ENCODE data around the gene PLSCR3.

The PLSCR3 gene

GRCh38 chr17:7394452-7395191 lies at the start of gene PLSCR3:
PLSCR3 (minus strand) TSS chr17:7394525; CDS start chr17:7394110, 415 bp downstream.
- Mint-ChIP-seq H3K4me1 (peaks cover 49% of the 10 kb centered on the region), H3K27ac (peak within 1 kb of the TSS; percentile 96 to 99), H3K4me3 (peak within 1 kb of the TSS; percentile 89 to 92), H3K9me3 (no peaks in the 10 kb centered on the region), H3K27me3 (no peaks in the 10 kb centered on the region)
- DNase-seq (peak; percentile 81 to 87), ATAC-seq (peak; percentile 91)

- peaks cover 80% of the 10 kb centered on the region for H3K27me3 Mint-ChIP-seq
- ATAC-seq (no peak), DNase-seq (no peak)
- H3K4me3 Mint-ChIP-seq, result no peak overlapping the region
- no peaks in the 10 kb centered on the region for H3K9me3 Mint-ChIP-seq
- H3K4me1 Mint-ChIP-seq, result peaks cover 54% of the 10 kb centered on the region
- H3K27ac Mint-ChIP-seq, result no peak overlapping the region
These were observed 49.5 kb upstream of the PLSCR3 start for GRCh38 chr17:7443499-7444485.

GRCh38 chr17:7442142-7442541 lies 47.8 kb upstream of the PLSCR3 start:
- H3K9me3 Mint-ChIP-seq, result no peaks in the 10 kb centered on the region
- peaks cover 65% of the 10 kb centered on the region for H3K4me1 Mint-ChIP-seq
- ATAC-seq (no peak), DNase-seq (no peak)
- peaks cover 81% of the 10 kb centered on the region for H3K27me3 Mint-ChIP-seq
- H3K4me3 Mint-ChIP-seq, result no peak overlapping the region
- H3K27ac Mint-ChIP-seq, result peak overlapping the region in 1 of 2 donors; percentile 55

- no peak overlapping the region for H3K27ac Mint-ChIP-seq
- peaks cover 65% of the 10 kb centered on the region for H3K4me1 Mint-ChIP-seq
- peaks cover 72% of the 10 kb centered on the region for H3K27me3 Mint-ChIP-seq
These were observed 46.9 kb upstream of the PLSCR3 start for GRCh38 chr17:7441266-7441665.

DNA sequence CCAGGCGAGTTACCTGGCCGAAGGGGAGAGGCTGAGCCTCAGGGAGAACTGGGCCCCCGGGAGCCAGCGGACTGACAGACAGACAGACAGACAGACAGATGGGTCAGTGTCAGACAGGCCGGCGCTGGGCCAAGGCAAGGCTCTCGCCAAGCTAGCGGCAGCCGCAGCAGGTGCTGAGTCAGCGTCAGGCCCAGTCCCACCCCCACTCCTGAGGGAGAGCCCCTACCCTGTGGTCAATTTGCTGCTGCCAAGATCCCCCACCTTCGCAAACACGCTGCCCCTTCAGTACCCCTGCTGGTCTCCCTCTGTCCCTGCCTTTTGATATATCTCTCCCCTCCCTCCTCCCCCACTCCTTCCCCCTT lies 46.5 kb upstream of the PLSCR3 start:
- Mint-ChIP-seq H3K9me3 (no peaks in the 10 kb centered on the region), H3K27ac (peak overlapping the region in 1 of 2 donors; percentile 92), H3K27me3 (peaks cover 68% of the 10 kb centered on the region), H3K4me1 (peaks cover 65% of the 10 kb centered on the region), H3K4me3 (peak overlapping the region; percentile 94 to 99)
- ATAC-seq (no peak), DNase-seq (peak in 1 of 2 donors; percentile 39)

More at GRCh38 chr17:7441266-7441665, 46.9 kb upstream of the PLSCR3 start:
- no peak overlapping the region for H3K4me3 Mint-ChIP-seq
- H3K9me3 Mint-ChIP-seq, result no peaks in the 10 kb centered on the region
- no peak for ATAC-seq
- no peak for DNase-seq

DNA sequence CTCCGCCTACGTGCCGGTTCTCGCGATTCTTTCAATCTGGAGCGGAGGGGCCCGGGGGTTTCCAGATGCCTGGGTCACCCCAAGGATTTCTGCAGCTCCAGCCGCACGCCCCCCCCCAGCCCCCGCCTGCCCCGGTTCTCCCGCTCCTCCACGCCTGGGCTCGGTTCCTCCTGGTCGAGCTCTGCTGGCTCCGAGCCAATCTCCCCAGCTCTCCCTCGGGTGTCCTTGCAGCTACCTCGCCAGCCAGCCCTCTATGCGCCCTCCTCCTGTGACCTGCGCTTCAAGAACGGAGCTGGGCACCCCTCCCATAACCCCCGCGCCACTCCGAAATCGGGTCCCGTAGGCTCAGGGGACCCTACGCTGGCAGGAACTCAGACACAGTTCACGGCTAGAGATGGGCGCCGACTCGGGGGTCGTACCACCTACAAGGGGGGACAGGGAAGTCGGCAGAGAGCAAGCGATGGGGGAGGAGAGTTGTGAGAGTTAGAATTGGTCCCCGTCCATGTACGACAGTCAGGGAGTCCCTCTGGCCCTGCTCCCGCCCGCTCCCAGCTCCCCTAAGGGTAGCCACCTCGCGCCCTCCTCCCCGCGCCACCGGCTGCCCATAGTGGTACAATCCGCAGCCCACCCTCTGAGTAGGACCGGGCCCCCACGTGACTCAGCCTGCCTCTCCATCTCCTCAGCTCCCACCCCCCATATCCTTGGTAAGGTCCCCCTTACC lies 45.9 kb upstream of the PLSCR3 start:
- DNase-seq (peak; percentile 47 to 50), ATAC-seq (no peak)
- peak overlapping the region; percentile 94 to 99 for H3K4me3 Mint-ChIP-seq
- H3K27me3 Mint-ChIP-seq, result peaks cover 62% of the 10 kb centered on the region
- no peaks in the 10 kb centered on the region for H3K9me3 Mint-ChIP-seq
- H3K4me1 Mint-ChIP-seq, result peaks cover 60% of the 10 kb centered on the region
- H3K27ac Mint-ChIP-seq, result peak overlapping the region; percentile 24 to 92

DNA sequence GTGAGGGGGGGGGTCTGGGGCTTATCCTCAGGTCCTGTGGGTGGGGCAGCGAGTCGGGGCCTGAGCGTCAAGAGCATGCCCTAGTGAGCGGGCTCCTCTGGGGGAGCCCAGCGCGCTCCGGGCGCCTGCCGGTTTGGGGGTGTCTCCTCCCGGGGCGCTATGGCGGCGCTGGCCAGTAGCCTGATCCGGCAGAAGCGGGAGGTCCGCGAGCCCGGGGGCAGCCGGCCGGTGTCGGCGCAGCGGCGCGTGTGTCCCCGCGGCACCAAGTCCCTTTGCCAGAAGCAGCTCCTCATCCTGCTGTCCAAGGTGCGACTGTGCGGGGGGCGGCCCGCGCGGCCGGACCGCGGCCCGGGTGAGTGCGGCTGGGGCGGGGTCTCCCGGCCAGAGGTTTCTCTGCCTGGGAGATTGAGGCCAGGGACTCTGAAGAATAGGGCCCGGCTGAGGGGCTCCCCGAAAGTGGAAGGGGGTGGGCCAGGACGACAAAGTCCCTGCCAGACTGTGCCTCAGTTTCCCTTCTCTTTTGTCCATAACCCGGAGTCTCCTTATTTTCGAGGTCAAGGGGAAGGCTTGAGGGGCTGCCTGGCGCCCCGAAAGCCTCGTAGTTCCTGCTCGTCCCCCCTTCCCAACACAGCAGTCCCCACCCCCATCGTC lies 45.3 kb upstream of the PLSCR3 start, which contains the start of gene FGF11:
Gene FGF11 (plus strand): TSS at position 51 of the 651 bp plus-strand sequence. CDS start 109 bp downstream, at position 160.
- Mint-ChIP-seq H3K27me3 (peaks cover 56% of the 10 kb centered on the region), H3K4me3 (peak within 1 kb of the TSS; percentile 94 to 99), H3K27ac (peak within 1 kb of the TSS; percentile 24 to 92), H3K4me1 (peaks cover 59% of the 10 kb centered on the region), H3K9me3 (no peaks in the 10 kb centered on the region)
- DNase-seq (peak in 1 of 2 donors; percentile 29), ATAC-seq (no peak)

DNA sequence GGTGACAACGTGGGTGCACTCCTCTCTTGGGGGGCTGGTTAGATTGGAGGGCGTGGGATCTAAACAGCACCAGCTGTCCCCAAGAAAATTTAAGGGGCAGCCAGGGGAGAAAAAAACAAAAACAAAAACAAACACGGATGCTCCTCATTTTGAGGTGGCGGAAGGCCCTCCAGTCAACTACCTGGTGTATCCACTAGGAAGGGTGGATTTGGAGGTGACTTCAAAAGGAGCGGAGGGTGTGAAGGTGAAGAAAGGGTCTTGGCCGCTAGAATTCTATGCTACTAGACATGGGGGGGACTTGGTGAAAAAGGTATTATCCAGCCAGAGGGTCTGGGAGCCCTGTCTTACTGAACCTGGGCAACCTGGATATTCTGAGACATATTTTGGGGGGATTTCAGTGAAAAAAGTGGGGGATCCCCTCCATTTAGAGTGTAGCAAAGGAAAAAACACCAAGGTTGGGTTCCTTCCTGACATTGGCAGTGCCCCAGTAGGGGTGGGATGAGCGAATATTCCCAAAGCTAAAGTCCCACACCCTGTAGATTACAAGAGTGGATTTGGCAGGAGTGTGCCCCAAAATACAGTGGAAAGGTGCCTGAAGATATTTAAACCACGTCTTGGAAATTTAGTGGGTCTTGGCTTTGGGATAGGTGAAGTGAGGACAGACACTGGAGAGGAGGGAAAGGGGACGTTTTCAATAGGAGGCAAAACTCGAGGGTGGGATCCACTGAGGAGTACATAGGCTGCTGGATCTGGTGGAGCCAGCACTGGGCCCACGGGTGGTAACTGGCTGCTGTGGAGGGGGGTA lies 44.5 kb upstream of the PLSCR3 start:
- H3K9me3 Mint-ChIP-seq, result no peaks in the 10 kb centered on the region
- DNase-seq, result no peak
- no peak overlapping the region for H3K27ac Mint-ChIP-seq
- H3K4me1 Mint-ChIP-seq, result peaks cover 57% of the 10 kb centered on the region
- peaks cover 50% of the 10 kb centered on the region for H3K27me3 Mint-ChIP-seq
- H3K4me3 Mint-ChIP-seq, result peak overlapping the region; percentile 87 to 99
- ATAC-seq, result no peak

DNA sequence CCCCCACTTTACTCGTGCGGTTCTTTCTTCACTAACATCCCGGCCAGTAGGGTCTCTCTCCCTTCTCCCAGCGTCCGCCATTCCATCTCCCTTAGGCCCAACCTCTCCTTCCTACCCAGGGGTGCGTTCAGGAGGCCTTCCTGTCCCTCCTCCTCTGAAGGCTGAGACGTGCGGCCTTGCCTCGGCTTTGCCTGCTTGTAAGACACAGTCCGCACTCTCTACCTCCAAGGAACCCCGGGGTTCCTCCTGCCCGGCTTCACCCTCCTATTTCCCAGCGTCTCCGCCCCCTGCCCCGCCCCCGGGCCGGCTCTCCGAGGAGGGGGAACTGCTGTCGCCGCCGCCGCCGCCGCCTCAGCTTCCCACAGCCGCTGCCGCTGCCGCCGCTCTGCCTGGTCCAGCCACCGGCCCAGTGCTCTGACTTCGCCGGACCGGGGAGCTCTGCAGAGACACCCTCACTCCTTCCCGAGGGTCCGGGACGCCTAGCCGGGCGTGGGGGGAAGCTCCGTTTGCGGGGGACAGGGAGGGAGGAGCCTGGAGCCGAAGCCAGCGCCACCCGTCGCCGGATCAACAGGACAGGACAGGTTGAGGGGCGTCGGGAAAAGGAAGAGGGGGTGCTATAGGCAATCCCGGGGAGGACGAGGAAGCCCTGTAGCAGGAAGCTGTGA lies 43.8 kb upstream of the PLSCR3 start:
- Mint-ChIP-seq H3K4me3 (peak overlapping the region; percentile 87 to 99), H3K4me1 (peaks cover 57% of the 10 kb centered on the region), H3K27ac (no peak overlapping the region), H3K27me3 (peaks cover 43% of the 10 kb centered on the region), H3K9me3 (no peaks in the 10 kb centered on the region)
- DNase-seq (peak; percentile 55 to 59), ATAC-seq (no peak)

- peaks cover 57% of the 10 kb centered on the region for H3K4me1 Mint-ChIP-seq
These were observed 43.1 kb upstream of the PLSCR3 start for GRCh38 chr17:7437369-7437863.

DNA sequence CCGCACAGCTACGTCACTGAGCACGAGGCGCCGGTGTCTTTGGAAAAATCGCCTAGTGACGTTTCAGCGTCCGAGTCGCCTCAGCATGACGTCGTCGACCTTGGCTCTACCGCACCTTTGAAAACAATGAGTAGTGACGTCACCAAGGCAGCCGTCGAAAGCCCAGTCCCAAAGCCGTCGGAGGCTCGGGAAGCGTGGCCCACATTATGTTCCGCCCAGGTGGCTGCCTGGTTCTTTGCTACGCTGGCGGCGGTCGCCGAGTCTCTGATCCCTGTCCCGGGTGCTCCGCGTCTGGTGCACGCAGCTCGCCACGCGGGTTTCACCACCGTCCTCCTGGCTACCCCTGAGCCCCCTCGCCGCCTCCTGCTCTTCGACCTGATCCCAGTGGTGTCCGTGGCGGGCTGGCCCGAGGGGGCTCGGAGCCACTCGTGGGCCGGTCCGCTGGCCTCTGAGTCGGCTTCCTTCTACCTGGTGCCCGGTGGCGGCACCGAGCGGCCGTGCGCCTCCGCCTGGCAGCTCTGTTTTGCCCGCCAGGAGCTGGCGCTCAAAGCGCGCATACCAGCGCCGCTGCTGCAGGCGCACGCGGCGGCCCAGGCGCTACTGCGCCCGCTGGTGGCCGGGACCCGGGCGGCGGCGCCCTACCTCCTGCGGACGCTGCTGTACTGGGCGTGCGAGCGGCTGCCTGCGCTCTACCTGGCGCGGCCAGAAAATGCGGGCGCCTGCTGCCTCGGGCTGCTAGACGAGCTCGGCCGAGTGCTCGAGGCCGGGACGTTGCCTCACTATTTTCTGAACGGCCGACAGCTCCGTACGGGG lies 42.4 kb upstream of the PLSCR3 start:
- DNase-seq (peak; percentile 86 to 88), ATAC-seq (peak; percentile 83)
- H3K27ac Mint-ChIP-seq, result peak overlapping the region; percentile 61 to 87
- H3K4me3 Mint-ChIP-seq, result peak overlapping the region; percentile 91 to 99
- peaks cover 57% of the 10 kb centered on the region for H3K4me1 Mint-ChIP-seq
- H3K9me3 Mint-ChIP-seq, result no peaks in the 10 kb centered on the region
- peaks cover 29% of the 10 kb centered on the region for H3K27me3 Mint-ChIP-seq

More at GRCh38 chr17:7437369-7437863, 43.1 kb upstream of the PLSCR3 start:
- Mint-ChIP-seq H3K9me3 (no peaks in the 10 kb centered on the region), H3K4me3 (peak overlapping the region; percentile 91 to 99), H3K27me3 (peaks cover 36% of the 10 kb centered on the region), H3K27ac (no peak overlapping the region)
- ATAC-seq (no peak), DNase-seq (no peak)

DNA sequence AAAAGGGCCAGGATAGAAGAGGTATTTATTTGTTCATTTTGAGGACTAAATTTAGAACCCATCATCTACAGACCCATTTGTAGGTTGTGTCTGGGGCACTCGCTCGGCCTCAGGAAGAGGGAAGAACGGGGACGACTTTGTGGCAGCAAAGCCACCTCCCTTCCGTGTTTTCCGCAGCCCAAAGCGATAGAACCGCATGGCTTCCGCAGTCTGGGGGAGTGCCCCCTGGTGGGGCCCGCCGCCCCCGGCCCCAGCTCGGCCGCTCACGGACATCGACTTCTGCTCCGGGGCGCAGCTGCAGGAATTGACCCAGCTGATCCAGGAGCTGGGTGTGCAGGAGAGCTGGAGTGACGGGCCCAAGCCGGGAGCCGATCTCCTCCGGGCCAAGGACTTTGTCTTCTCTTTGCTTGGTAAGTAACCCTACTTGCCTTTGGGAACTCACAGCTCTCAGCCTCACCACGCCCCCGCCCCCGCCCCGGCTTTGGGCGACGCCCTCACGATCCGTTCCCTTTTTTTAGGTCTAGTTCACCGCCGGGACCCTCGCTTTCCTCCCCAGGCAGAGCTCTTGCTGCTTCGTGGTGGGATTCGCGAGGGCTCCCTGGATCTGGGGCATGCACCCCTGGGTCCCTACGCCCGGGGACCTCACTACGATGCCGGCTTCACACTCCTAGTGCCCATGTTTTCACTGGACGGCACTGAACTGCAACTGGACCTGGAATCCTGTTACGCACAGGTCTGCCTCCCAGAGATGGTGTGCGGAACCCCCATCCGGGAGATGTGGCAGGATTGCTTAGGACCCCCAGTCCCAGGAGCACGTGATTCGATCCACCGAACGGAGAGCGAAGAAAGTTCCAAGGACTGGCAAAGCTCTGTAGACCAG lies 41.6 kb upstream of the PLSCR3 start:
- Mint-ChIP-seq H3K27ac (peak overlapping the region; percentile 87 to 88), H3K9me3 (no peaks in the 10 kb centered on the region), H3K4me3 (peak overlapping the region; percentile 91 to 99), H3K4me1 (peaks cover 52% of the 10 kb centered on the region), H3K27me3 (peaks cover 23% of the 10 kb centered on the region)
- ATAC-seq, result peak; percentile 48
- peak; percentile 75 to 78 for DNase-seq

Measured in stimulated activated naive CD8-positive, alpha-beta T cell treated with anti-CD3 and anti-CD28 coated beads, Interleukin-15, amount 100 ng/mL, for 72 hours (primary cell).